Stimulated activated CD4-positive, alpha-beta T cell treated with anti-CD3 and anti-CD28 coated beads, TNF-alpha, amount 100 ng/mL, for 48 hours (primary cell): ENCODE results near the gene DYNC1I1.

Experiments
- DNase-seq, 3 donors: peaks; one replicate each; pipeline ENCODE4 v3.0.0-alpha.2; 2020; ENCODE audit warnings: low read depth in 3 of 3

The DYNC1I1 gene

GRCh38 chr7:95772298-95772770 lies at the start of gene DYNC1I1:
Gene DYNC1I1, plus strand, starts transcription at chr7:95772554. Its CDS starts 32,176 bp downstream, at chr7:95804730.
- peak in 2 of 3 donors; percentile 3 to 18 for DNase-seq

GRCh38 chr7:95723583-95724180 lies 48.7 kb upstream of the DYNC1I1 start:
- DNase-seq, result no peak

GRCh38 chr7:95725205-95725604 lies 47.1 kb upstream of the DYNC1I1 start:
- DNase-seq, result no peak

DNA sequence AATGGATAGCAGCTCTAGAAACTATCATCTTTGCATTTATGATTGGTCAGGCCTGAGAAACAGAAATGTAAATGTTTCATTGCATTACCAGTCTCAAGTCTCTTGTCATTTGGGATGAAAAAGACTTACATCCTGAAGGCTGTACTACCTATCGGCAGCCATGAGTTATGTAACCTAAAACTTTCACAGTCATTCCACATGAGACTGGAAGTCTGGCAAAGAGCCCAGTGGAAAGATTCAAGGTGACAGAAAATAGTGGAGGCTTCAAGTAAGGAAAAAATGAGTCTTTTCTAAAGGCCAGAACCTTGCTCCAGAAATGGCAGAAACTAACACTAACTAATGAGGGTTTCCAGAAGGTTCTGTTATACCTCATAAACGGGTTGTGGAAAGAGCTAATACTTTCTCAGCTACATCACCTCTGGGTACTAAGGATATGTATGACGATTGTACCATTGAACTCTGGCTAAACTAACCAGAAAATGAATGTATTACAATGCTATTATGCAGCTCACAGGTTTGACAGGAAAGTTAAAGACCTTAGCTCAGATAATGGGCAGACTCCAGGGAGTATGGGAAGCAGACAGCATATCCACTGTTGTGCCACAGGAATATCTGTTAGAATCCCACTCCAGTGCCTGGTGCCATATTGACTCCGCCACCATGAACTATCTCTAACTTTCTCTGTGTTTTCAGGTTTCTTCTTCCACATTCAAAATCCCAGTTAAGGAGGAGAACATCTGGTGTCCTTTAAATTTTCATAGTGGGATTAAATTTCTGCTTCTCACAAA lies 41.7 kb upstream of the DYNC1I1 start:
- DNase-seq, result no peak

GRCh38 chr7:95736635-95737034 lies 35.7 kb upstream of the DYNC1I1 start:
- no peak for DNase-seq

- no peak for DNase-seq
These were observed 34.4 kb upstream of the DYNC1I1 start for GRCh38 chr7:95737828-95738505.

- DNase-seq, result no peak
These were observed 23.3 kb upstream of the DYNC1I1 start for GRCh38 chr7:95749044-95749443.

- DNase-seq, result no peak
These were observed 22.8 kb upstream of the DYNC1I1 start for GRCh38 chr7:95749515-95749914.

DNA sequence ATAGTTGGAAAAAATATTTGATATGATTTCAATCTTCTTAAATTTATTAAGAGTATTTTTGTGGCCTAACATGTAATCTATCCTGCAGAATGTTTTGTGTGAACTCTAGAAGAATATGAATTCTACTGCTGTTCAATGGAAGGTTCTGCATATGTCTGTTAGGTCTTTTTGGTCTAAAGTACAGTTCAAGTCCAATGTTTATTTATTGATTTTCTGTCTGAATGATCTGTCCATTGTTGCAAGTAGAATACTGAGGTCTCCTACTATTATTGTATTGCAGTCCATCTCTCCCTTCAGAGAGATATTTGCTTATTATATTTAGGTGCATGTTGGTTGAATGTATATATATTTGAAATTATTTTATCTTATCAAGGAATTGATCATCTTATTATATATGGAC lies 18.9 kb upstream of the DYNC1I1 start:
- no peak for DNase-seq

GRCh38 chr7:95755277-95755934 lies 16.9 kb upstream of the DYNC1I1 start:
- DNase-seq, result no peak

- DNase-seq, result no peak
These were observed 14.2 kb upstream of the DYNC1I1 start for GRCh38 chr7:95758187-95758586.

- no peak for DNase-seq
These were observed 6.3 kb upstream of the DYNC1I1 start for GRCh38 chr7:95766086-95766485.

GRCh38 chr7:95766657-95767056 lies 5.7 kb upstream of the DYNC1I1 start:
- DNase-seq, result no peak

GRCh38 chr7:95772771-95773581 lies 622 bp downstream of the DYNC1I1 start:
- no peak for DNase-seq

- no peak for DNase-seq
These were observed 4.3 kb downstream of the DYNC1I1 start for GRCh38 chr7:95776561-95777185.

DNA sequence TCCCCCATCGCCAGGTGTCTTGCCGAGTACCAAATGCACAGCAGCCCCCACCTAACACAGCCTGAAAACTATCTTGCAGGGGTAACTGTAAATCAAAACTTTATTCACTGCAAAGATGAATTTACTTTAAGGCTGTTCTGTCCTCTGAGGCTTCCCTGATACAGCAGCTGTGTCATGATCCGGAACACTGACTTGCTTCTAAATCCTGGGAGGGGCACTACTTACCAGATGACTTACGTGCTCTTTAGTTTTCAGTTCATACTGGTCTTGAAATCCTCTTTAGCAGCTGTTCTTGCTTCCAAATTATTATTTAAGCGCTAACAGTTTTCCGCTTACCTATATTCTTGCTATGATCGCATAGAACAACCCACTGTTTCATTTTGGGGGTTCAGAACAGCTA lies 4.9 kb downstream of the DYNC1I1 start:
- no peak for DNase-seq

GRCh38 chr7:95780665-95781064 lies 8.3 kb downstream of the DYNC1I1 start:
- DNase-seq, result no peak

DNA sequence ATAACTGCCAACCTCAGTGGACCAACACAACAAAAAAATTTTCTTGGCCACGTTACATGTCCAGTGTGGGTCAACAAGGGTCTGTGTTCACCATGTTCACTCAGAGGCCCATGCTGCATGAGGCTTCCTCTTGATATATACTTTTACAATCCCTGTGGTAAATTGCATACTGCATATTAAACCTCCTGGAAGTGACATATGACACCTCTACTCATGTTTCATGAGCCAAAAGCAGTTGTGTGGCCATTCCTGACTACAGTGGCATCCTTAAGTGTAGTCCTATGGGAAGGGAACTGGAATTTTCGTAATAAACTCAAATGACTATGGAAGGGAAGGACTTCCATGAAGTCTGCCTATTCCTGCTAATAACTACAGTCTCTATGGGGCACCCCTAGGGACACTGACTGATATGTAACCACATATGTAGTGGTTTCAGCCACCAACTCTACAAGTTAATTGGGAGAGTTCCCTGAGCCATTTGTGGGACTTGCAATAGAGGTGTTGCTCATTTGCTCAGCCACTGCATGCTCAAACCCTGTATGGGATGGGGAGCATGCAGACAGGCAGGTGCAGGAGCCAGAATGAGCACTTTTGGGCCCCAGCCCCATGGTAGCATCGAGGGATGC lies 9.7 kb downstream of the DYNC1I1 start:
- DNase-seq, result no peak

- DNase-seq, result no peak
These were observed 12.4 kb downstream of the DYNC1I1 start for GRCh38 chr7:95784796-95785195.

DNA sequence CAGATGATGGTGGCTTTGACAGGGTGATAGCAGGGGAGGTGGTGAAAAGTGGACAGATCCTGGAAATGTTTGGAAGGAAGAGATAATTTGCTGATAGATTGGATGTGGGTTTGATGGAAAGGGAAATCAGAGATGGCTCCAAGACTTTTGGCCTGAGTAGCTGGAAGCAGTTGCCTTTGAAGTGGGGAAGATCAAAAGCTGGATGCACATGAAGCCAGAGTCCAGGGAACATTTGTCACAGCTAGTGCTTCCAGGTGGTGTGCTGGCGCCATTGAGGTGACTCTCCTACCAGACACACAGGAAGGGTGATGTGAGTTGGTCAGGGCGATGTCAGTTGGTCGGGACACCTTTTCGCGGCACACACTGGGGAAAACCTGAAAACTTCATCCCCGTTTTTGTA lies 15.9 kb downstream of the DYNC1I1 start:
- no peak for DNase-seq
